WTC11 (cell line): ENCODE data around the gene ADAMTS2. TPM values are rescaled to one million over a fixed set of nuclear protein-coding genes. Genes with fewer than 3 reads are reported as not detected.
A peak's percentile ranks its signal among the peaks of the same experiment; 100 is the strongest.

Experiments used
- ATAC-seq: fragments of 200-7000 bp; cut with Tn5 transposase; 2 replicates; pipeline ENCODE4 v1.10.0; 2021; ENCODE audit warnings: mild to moderate bottlenecking, moderate library complexity
- CTCF ChIA-PET: fragments of 300-600 bp; sonication (Branson Sonifier 250); formaldehyde crosslinking; loops from one replicate; lab custom pipeline; 2021; ENCODE audit warnings: antibody characterized with exemption; lab: Charles Lee
- POLR2A ChIA-PET: fragments of 350-600 bp; sonication (Branson Sonifier 250); formaldehyde crosslinking; loops from one replicate; lab custom pipeline; 2021; ENCODE audit warnings: antibody characterized with exemption; lab: Charles Lee
- DNase-seq: peaks from one replicate; pipeline ENCODE4 v3.0.0; 2021; ENCODE audit warnings: low spot score
- H3K27ac Mint-ChIP-seq: 2 replicates; pipeline ENCODE4 v1.8.0; 2021; ENCODE audit warnings: mixed read lengths
- H3K27me3 Mint-ChIP-seq: 2 replicates; pipeline ENCODE4 v1.8.0; 2021; ENCODE audit warnings: low read depth, mild to moderate bottlenecking, moderate library complexity, mixed read lengths
- H3K36me3 Mint-ChIP-seq: 2 replicates; pipeline ENCODE4 v1.8.0; 2021; ENCODE audit warnings: mixed read lengths
- H3K4me1 Mint-ChIP-seq: 2 replicates; pipeline ENCODE4 v1.8.0; 2022; ENCODE audit warnings: mixed read lengths
- H3K4me3 Mint-ChIP-seq: 2 replicates; pipeline ENCODE4 v1.8.0; 2021; ENCODE audit warnings: mild to moderate bottlenecking, moderate library complexity, mixed read lengths
- H3K9me3 Mint-ChIP-seq: 2 replicates; pipeline ENCODE4 v1.8.0; 2021; ENCODE audit warnings: mixed read lengths
- ARID4B ChIP-seq: sonication (generic); formaldehyde crosslinking; IDR thresholded peaks from 2 replicates; pipeline ENCODE4 v1.8.0; 2023; ENCODE audit warnings: missing genetic modification reagents, mild to moderate bottlenecking, borderline replicate concordance
- ATF6 ChIP-seq: sonication (generic); formaldehyde crosslinking; IDR thresholded peaks from 2 replicates; pipeline ENCODE4 v1.8.1; 2023; ENCODE audit warnings: mild to moderate bottlenecking, missing genetic modification reagents
- CREM ChIP-seq: sonication (generic); formaldehyde crosslinking; IDR thresholded peaks from 2 replicates; pipeline ENCODE4 v1.8.1; 2022; ENCODE audit warnings: mild to moderate bottlenecking, missing genetic modification reagents, moderate library complexity
- ERG ChIP-seq: fragments of 250-450 bp; sonication (Bioruptor Pico); IDR thresholded peaks from 2 replicates; pipeline ENCODE4 v1.8.0; 2021; ENCODE audit warnings: mild to moderate bottlenecking
- ETV6 ChIP-seq: sonication (generic); formaldehyde crosslinking; IDR thresholded peaks from 2 replicates; pipeline ENCODE4 v1.8.1; 2022; ENCODE audit warnings: mild to moderate bottlenecking, missing genetic modification reagents
- GRHL2 ChIP-seq: fragments of 250-450 bp; sonication (Bioruptor Pico); IDR thresholded peaks from 2 replicates; pipeline ENCODE4 v1.8.0; 2022; ENCODE audit warnings: mild to moderate bottlenecking, moderate library complexity; ENCODE audit not compliant: insufficient replicate concordance, severe bottlenecking
- GTF2I ChIP-seq: fragments of 250-450 bp; sonication (Bioruptor Pico); conservative IDR thresholded peaks from 2 replicates; pipeline ENCODE4 v1.4.0; 2021; ENCODE audit warnings: mild to moderate bottlenecking
- IRF2 ChIP-seq: sonication (generic); formaldehyde crosslinking; IDR thresholded peaks from 2 replicates; pipeline ENCODE4 v1.8.0; 2022; ENCODE audit warnings: low read depth, missing genetic modification reagents, borderline replicate concordance
- JAZF1 ChIP-seq: fragments of 250-450 bp; sonication (Bioruptor Pico); IDR thresholded peaks from 2 replicates; pipeline ENCODE4 v1.9.0; 2021; ENCODE audit warnings: moderate library complexity, mild to moderate bottlenecking, inconsistent platforms
- MYBL2 ChIP-seq: sonication (generic); formaldehyde crosslinking; IDR thresholded peaks from 2 replicates; pipeline ENCODE4 v1.8.1; 2023; ENCODE audit warnings: mild to moderate bottlenecking, moderate library complexity, missing genetic modification reagents
- NFATC4 ChIP-seq: fragments of 250-450 bp; sonication (Bioruptor Pico); IDR thresholded peaks from 2 replicates; pipeline ENCODE4 v1.9.0; 2021; ENCODE audit warnings: mild to moderate bottlenecking
- NR1H2 ChIP-seq: sonication (generic); formaldehyde crosslinking; IDR thresholded peaks from 2 replicates; pipeline ENCODE4 v1.9.0; 2021; ENCODE audit warnings: mild to moderate bottlenecking, moderate library complexity, missing genetic modification reagents
- NR3C1 ChIP-seq: sonication (generic); formaldehyde crosslinking; conservative IDR thresholded peaks from 2 replicates; pipeline ENCODE4 v1.8.1; 2023; ENCODE audit warnings: low read depth, mild to moderate bottlenecking, missing genetic modification reagents
- OVOL2 ChIP-seq: fragments of 250-450 bp; sonication (Bioruptor Pico); IDR thresholded peaks from 2 replicates; pipeline ENCODE4 v1.9.0; 2021; ENCODE audit warnings: mild to moderate bottlenecking, borderline replicate concordance
- ZNF532 ChIP-seq: fragments of 250-450 bp; sonication (Bioruptor Pico); IDR thresholded peaks from 2 replicates; pipeline ENCODE4 v1.9.0; 2021; ENCODE audit warnings: mild to moderate bottlenecking, borderline replicate concordance
- ZSCAN18 ChIP-seq: fragments of 250-450 bp; sonication (Bioruptor Pico); IDR thresholded peaks from 2 replicates; pipeline ENCODE4 v2.1.2; 2022; ENCODE audit warnings: mild to moderate bottlenecking, moderate library complexity
- total RNA-seq: library from RNA; stranded (reverse); gene quantifications from 3 replicates; pipeline ENCODE4 v1.2.3, GENCODE V29; 2021

Gene ADAMTS2
- total RNA-seq, 1 experiment from 2014 or later = 11.2 TPM

GRCh38 chr5:179309751-179310320 lies 35.4 kb downstream of the ADAMTS2 start:
- H3K36me3 Mint-ChIP-seq = no peaks in the 10 kb centered on the region; the same call in 1 of the 2 replicates
- ChIA-PET CTCF (no interaction called here), POLR2A (interaction anchor here (0.6 kb wide), 1 partner anchor 146 kb away, joined by 8 read pairs; no protein-coding TSS in a partner anchor)
- peak; percentile 4 for DNase-seq
- H3K9me3 Mint-ChIP-seq = peaks cover 21% of the 10 kb centered on the region
- no peak for ATAC-seq
- no peak overlapping the region for H3K4me3 Mint-ChIP-seq
- H3K27ac Mint-ChIP-seq = no peak overlapping the region
- H3K27me3 Mint-ChIP-seq = 0 out of 2 replicates have a peak, but pooled peaks cover 3% of the 10 kb centered on the region
- H3K4me1 Mint-ChIP-seq = no peaks in the 10 kb centered on the region
- TF ChIP-seq ETV6 (CRISPR knock-in tag) = no peak
- no peak for TF ChIP-seq IRF2 (CRISPR knock-in tag)
- no peak for TF ChIP-seq ZSCAN18 (CRISPR knock-in tag)
- no peak for TF ChIP-seq NFATC4 (CRISPR knock-in tag)
- no peak for TF ChIP-seq GTF2I (CRISPR knock-in tag)
- TF ChIP-seq NR3C1 (CRISPR knock-in tag) = no peak
- no peak for TF ChIP-seq ERG (CRISPR knock-in tag)
- TF ChIP-seq OVOL2 (CRISPR knock-in tag) = no peak
- no peak for TF ChIP-seq MYBL2 (CRISPR knock-in tag)

- CTCF ChIA-PET = no interaction called here
- peaks cover 1% of the 10 kb centered on the region for H3K36me3 Mint-ChIP-seq
- no peak overlapping the region for H3K27ac Mint-ChIP-seq
- POLR2A ChIA-PET = no interaction called here
- ATAC-seq (no peak), DNase-seq (no peak)
- H3K4me1 Mint-ChIP-seq = no peaks in the 10 kb centered on the region
- no peak overlapping the region for H3K4me3 Mint-ChIP-seq
- 0 out of 2 replicates have a peak, but pooled peaks cover 3% of the 10 kb centered on the region for H3K27me3 Mint-ChIP-seq
- no peak for TF ChIP-seq ARID4B (CRISPR knock-in tag)
- TF ChIP-seq NR1H2 (CRISPR knock-in tag) = no peak
- no peak for TF ChIP-seq JAZF1 (CRISPR knock-in tag)
- no peak for TF ChIP-seq ETV6 (CRISPR knock-in tag)
- H3K9me3 Mint-ChIP-seq = peaks cover 26% of the 10 kb centered on the region
These were observed 35.9 kb downstream of the ADAMTS2 start for GRCh38 chr5:179309383-179309670.

GRCh38 chr5:179308563-179309382 lies 36.5 kb downstream of the ADAMTS2 start:
- CTCF ChIA-PET = no interaction called here
- no peak for TF ChIP-seq ATF6
- TF ChIP-seq ZNF532 = no peak
- no peak for TF ChIP-seq GRHL2 (CRISPR knock-in tag)
- TF ChIP-seq CREM (CRISPR knock-in tag) = no peak

More at GRCh38 chr5:179308563-179309382, 36.5 kb downstream of the ADAMTS2 start:
- peaks cover 29% of the 10 kb centered on the region for H3K9me3 Mint-ChIP-seq
- H3K36me3 Mint-ChIP-seq = peaks cover 3% of the 10 kb centered on the region
- POLR2A ChIA-PET = no interaction called here
- DNase-seq (no peak), ATAC-seq (no peak)
- H3K4me3 Mint-ChIP-seq = no peak overlapping the region
- no peaks in the 10 kb centered on the region for H3K4me1 Mint-ChIP-seq
- H3K27me3 Mint-ChIP-seq = 0 out of 2 replicates have a peak, but pooled peaks cover 3% of the 10 kb centered on the region
- H3K27ac Mint-ChIP-seq = no peak overlapping the region
